Measurements from ENCODE around the gene PROS1. TPM values are rescaled to one million over a fixed set of nuclear protein-coding genes. Genes with fewer than 3 reads are reported as not detected.

PROS1 gene
- total and polyA plus RNA-seq, 9 of the 15 experiments (the other 6 are each of a cell fraction or from before 2014, with no cell fraction given), result 5.5 to 50.5 (median 22.7) TPM

DNA sequence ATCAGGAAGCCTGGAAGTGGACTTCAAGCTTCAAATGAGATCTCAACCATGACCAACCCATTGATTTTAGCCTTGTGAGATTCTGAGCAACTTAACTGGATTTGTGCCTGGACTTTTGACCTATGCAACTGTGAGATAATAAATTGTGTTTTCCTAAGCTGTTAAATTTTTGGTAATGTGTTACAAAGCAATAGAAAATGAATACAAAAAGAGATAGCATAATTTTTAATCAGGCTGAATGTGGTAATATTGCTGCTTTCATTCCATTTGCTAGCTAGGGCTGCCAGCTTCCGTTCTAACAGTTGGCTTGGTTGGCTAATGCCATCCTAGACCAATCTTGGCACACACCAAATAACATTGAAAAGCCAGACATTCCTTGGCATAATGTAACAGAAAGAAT, 12.2 kb downstream of the PROS1 start:
- Histone ChIP-seq H3K4me3 (no peak overlapping the region), H3K4me2 (ENCODE audit: insufficient read depth, low read length) (no peak overlapping the region), H4K20me1 (replicated peaks; ENCODE audit: control insufficient read depth, insufficient read depth, low read length) (no peaks in the 10 kb centered on the region), H3K36me3 (ENCODE audit: control insufficient read depth, insufficient read depth, low read length) (0 out of 3 replicates have a peak, but pooled peaks cover 6% of the 10 kb centered on the region), H2AFZ (ENCODE audit: low read depth, low read length) (no peak overlapping the region), H3K9ac (ENCODE audit: insufficient read depth in 1 of 2, low read depth in 2 of 2, low read length in 2 of 2) (no peak overlapping the region), H3K27ac (ENCODE audit: extremely low read depth, low read depth, low read length) (no peak overlapping the region), H3K79me2 (ENCODE audit: control insufficient read depth, insufficient read depth, low read length) (no peaks in the 10 kb centered on the region; the same call in 2 of the 3 replicates), H3K9me3 (replicated peaks; ENCODE audit: control insufficient read depth, insufficient read depth, low read depth, low read length) (no peaks in the 10 kb centered on the region), H3K9me1 (ENCODE audit: control insufficient read depth, insufficient read depth, low read length) (no peaks in the 10 kb centered on the region), H3K4me1 (replicated peaks in 1 of 2; ENCODE audit: control insufficient read depth in 2 of 2, insufficient read depth in 2 of 2, low read length in 2 of 2) (no peaks in the 10 kb centered on the region), H3K27me3 (ENCODE audit: control insufficient read depth in 2 of 2, insufficient read depth in 2 of 2, low read length in 2 of 2) (no peaks in the 10 kb centered on the region)
- FAIRE-seq (no peak), DNase-seq (ENCODE audit: extremely low read depth in 1 of 4, low spot score in 3 of 4) (no peak), ATAC-seq (no peak)
- no TSS peak for BruUV-seq (replicated peaks)
- no peak for TF ChIP-seq BDP1 (IDR thresholded peaks at IDR 0.05; ENCODE audit: insufficient read depth, insufficient read length)
- no peak for TF ChIP-seq ZNF583 (CRISPR knock-in tag; IDR thresholded peaks at IDR 0.05)
- no peak for TF ChIP-seq HNRNPH1 (optimal IDR thresholded peaks at IDR 0.05; ENCODE audit: low read depth, low read length)
- TF ChIP-seq, protein P1, sequence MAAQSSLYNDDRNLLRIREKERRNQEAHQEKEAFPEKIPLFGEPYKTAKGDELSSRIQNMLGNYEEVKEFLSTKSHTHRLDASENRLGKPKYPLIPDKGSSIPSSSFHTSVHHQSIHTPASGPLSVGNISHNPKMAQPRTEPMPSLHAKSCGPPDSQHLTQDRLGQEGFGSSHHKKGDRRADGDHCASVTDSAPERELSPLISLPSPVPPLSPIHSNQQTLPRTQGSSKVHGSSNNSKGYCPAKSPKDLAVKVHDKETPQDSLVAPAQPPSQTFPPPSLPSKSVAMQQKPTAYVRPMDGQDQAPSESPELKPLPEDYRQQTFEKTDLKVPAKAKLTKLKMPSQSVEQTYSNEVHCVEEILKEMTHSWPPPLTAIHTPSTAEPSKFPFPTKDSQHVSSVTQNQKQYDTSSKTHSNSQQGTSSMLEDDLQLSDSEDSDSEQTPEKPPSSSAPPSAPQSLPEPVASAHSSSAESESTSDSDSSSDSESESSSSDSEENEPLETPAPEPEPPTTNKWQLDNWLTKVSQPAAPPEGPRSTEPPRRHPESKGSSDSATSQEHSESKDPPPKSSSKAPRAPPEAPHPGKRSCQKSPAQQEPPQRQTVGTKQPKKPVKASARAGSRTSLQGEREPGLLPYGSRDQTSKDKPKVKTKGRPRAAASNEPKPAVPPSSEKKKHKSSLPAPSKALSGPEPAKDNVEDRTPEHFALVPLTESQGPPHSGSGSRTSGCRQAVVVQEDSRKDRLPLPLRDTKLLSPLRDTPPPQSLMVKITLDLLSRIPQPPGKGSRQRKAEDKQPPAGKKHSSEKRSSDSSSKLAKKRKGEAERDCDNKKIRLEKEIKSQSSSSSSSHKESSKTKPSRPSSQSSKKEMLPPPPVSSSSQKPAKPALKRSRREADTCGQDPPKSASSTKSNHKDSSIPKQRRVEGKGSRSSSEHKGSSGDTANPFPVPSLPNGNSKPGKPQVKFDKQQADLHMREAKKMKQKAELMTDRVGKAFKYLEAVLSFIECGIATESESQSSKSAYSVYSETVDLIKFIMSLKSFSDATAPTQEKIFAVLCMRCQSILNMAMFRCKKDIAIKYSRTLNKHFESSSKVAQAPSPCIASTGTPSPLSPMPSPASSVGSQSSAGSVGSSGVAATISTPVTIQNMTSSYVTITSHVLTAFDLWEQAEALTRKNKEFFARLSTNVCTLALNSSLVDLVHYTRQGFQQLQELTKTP (IDR thresholded peaks at IDR 0.05; ENCODE audit: low read depth in 1 of 2, partially characterized antibody in 2 of 2), result no peak
- in situ Hi-C loops (cut with MboI), result no loop called here
- ChIA-PET CTCF (ENCODE audit: low intra/inter-chr PET ratio) (no interaction called here), POLR2A (interaction anchor here (1.6 to 2.2 kb wide), 2 partner anchors 11 to 12 kb away, joined by 8 to 14 read pairs; partner anchors contain the start of gene PROS1)
- WGBS (ENCODE audit: insufficient coverage, low coverage, missing lambda C conversion rate), result 82% methylated on average over 1 of the region's 1 CpG
- intact Hi-C loops (cut with micrococcal nuclease), result no loop called here

Data from K562 (cell line).